ENCODE data around the gene MGRN1. TPM values are rescaled to one million over a fixed set of nuclear protein-coding genes. Genes with fewer than 3 reads are reported as not detected.

Gene MGRN1
- total and polyA plus RNA-seq, 4 donors, result 29.5 to 112 (median 47.0) TPM

- DNase-seq, result peak in 1 of 3 donors; percentile 16
- peak overlapping the region in 1 of 2 donors; percentile 52 for H3K27ac ChIP-seq (ENCODE audit: low read depth in 1 of 2, low read length in 1 of 2)
- H3K9ac ChIP-seq (ENCODE audit: insufficient read depth in 1 of 2, low read length in 2 of 2), result no peak overlapping the region
- peaks cover 0 to 15% (median 0%) of the 10 kb centered on the region in 5 donors for H3K4me1 ChIP-seq (ENCODE audit: control insufficient read depth in 5 of 5, insufficient read depth in 5 of 5, low read length in 5 of 5)
- H3K4me3 ChIP-seq, result no peak overlapping the region
- H3K36me3 ChIP-seq (ENCODE audit: control insufficient read depth in 4 of 4, insufficient read depth in 4 of 4, low read length in 4 of 4), result peaks cover 0 to 9% (median 3%) of the 10 kb centered on the region in 4 donors
- no peaks in the 10 kb centered on the region for H3K9me3 ChIP-seq (ENCODE audit: control insufficient read depth in 4 of 4, insufficient read depth in 3 of 4, low read length in 3 of 4)
- TF ChIP-seq CTCF (IDR thresholded peaks at IDR 0.05; ENCODE audit: control extremely low read depth, extremely low read depth), result no peak
- WGBS, 2 donors, result 63 to 74% methylated on average over 19 of the region's 19 CpGs
- H3K27me3 ChIP-seq (ENCODE audit: control insufficient read depth in 3 of 3, insufficient read depth in 3 of 3, low read length in 2 of 3), result no peaks in the 10 kb centered on the region
- peak; percentile 75 for ATAC-seq (ENCODE audit: insufficient read depth, low FRiP score)
Measured at GRCh38 chr16:4640572-4641305, 16.1 kb downstream of the MGRN1 start.

GRCh38 chr16:4641306-4641687 is 16.7 kb downstream of the MGRN1 start:
- ATAC-seq (ENCODE audit: insufficient read depth, low FRiP score) (peak; percentile 41), DNase-seq (no peak)
- Histone ChIP-seq H3K36me3 (ENCODE audit: control insufficient read depth in 4 of 4, insufficient read depth in 4 of 4, low read length in 4 of 4) (peaks cover 0 to 12% (median 3%) of the 10 kb centered on the region in 4 donors), H3K4me1 (ENCODE audit: control insufficient read depth in 5 of 5, insufficient read depth in 5 of 5, low read length in 5 of 5) (peaks cover 0 to 15% (median 0%) of the 10 kb centered on the region in 5 donors), H3K9ac (ENCODE audit: insufficient read depth in 1 of 2, low read length in 2 of 2) (no peak overlapping the region), H3K4me3 (no peak overlapping the region), H3K27ac (ENCODE audit: low read depth in 1 of 2, low read length in 1 of 2) (peak overlapping the region in 1 of 2 donors; percentile 15), H3K27me3 (ENCODE audit: control insufficient read depth in 3 of 3, insufficient read depth in 3 of 3, low read length in 2 of 3) (no peaks in the 10 kb centered on the region), H3K9me3 (ENCODE audit: control insufficient read depth in 4 of 4, insufficient read depth in 3 of 4, low read length in 3 of 4) (no peaks in the 10 kb centered on the region)
- no peak for TF ChIP-seq CTCF (IDR thresholded peaks at IDR 0.05; ENCODE audit: control extremely low read depth, extremely low read depth)
- WGBS, 2 donors, result 63 to 84% methylated on average over 5 of the region's 5 CpGs

- no peak for DNase-seq
- peaks cover 0 to 12% (median 5%) of the 10 kb centered on the region in 4 donors for H3K36me3 ChIP-seq (ENCODE audit: control insufficient read depth in 4 of 4, insufficient read depth in 4 of 4, low read length in 4 of 4)
- no peaks in the 10 kb centered on the region for H3K9me3 ChIP-seq (ENCODE audit: control insufficient read depth in 4 of 4, insufficient read depth in 3 of 4, low read length in 3 of 4)
- ATAC-seq (ENCODE audit: insufficient read depth, low FRiP score), result peak; percentile 4
- H3K27ac ChIP-seq (ENCODE audit: low read depth in 1 of 2, low read length in 1 of 2), result no peak overlapping the region
- WGBS, 2 donors, result 24 to 65% methylated on average over 14 of the region's 14 CpGs
- TF ChIP-seq CTCF (IDR thresholded peaks at IDR 0.05; ENCODE audit: control extremely low read depth, extremely low read depth), result no peak
- no peak overlapping the region for H3K4me3 ChIP-seq
- peaks cover 0 to 15% (median 0%) of the 10 kb centered on the region in 5 donors for H3K4me1 ChIP-seq (ENCODE audit: control insufficient read depth in 5 of 5, insufficient read depth in 5 of 5, low read length in 5 of 5)
- H3K9ac ChIP-seq (ENCODE audit: insufficient read depth in 1 of 2, low read length in 2 of 2), result no peak overlapping the region
- H3K27me3 ChIP-seq (ENCODE audit: control insufficient read depth in 3 of 3, insufficient read depth in 3 of 3, low read length in 2 of 3), result no peaks in the 10 kb centered on the region
Measured at GRCh38 chr16:4641895-4642294, 17.3 kb downstream of the MGRN1 start.
